Iris pigment epithelial cell (primary cell): ENCODE measurements around the gene QRICH2.
"Not testable (repeated sequence)": the region's sequence is repeated elsewhere in the genome, so short reads cannot be mapped to it uniquely, and the experiment has no call there.

Experiments
- DNase-seq: peaks from one replicate; pipeline ENCODE4 v3.0.0-alpha.2; 2011; ENCODE audit warnings: low read depth

Gene QRICH2

DNA sequence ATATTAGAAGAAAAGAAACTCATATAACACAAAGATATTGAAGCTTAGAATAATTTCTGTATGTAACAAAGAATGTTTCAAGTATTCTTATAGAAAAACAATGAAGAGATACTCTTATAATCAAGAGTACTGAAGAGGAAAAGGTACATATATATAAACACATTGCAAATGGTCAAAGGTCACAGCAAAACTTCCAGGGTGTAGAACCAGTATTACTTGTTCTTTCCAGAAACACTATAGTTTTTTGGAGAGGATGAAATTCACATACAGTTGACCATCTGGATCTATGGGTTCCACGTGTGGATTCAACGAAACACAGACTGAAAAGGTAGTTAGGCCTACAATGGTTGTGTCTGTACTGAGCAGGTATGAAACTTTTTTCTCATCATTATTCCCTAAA lies 23.0 kb upstream of the QRICH2 start:
- no peak for DNase-seq

GRCh38 chr17:76329664-76330063 lies 21.6 kb upstream of the QRICH2 start:
- no peak for DNase-seq

DNA sequence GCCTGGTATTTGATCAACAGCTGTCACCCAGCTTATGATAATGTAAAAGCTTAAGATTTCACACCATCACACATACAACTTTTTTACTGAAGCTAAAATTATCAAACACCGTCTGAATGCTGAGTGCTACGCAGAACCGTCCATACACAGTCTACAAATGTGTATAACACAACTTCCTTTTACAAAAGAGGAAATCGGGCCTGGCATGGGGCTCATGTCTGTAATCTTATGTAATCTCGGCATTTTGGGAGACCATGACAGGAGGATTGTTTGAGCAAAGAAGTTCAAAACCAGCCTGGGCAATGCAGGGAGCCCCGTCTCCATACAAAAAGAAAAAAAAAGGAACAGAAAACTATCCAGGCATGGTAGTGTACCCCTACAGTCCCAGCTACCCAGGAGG lies 19.6 kb upstream of the QRICH2 start:
- no peak for DNase-seq

DNA sequence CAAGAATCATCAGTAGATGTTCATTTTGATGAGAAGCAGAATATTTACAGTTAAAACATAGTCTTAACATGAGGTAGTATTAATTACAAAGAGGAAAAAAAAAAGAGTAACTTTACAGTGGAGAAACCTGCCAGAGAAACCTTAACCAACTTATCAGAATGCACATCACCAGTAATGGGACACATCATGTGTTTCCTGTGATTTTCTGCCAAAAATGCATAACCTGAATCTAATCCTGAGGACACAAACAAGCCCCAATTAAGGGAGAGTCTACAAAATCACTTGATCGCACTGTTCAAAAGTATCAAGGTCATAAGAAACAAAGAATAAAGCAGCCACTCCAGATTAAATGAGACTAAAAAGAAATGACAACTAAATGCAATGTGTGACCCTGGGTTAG lies 18.2 kb upstream of the QRICH2 start:
- DNase-seq, result no peak

DNA sequence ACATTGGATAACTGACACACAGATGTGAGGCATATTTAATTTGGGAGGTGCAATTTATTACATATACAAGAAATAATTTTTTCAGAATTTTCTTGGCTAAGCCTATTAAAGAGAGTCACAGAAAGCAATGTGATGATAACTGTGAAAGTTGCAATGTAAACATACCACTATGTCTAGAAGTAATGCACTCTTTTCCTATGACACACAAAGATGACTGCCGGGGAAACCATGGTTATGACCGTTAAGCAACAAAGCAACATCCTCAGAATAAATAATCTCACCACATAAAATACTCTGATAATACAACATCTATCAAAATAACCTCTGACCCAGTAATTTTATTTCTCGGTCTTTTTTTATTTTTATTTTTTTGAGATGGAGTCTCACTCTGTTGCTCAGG lies 10.5 kb upstream of the QRICH2 start:
- peak; percentile 61 for DNase-seq

- no peak for DNase-seq
Measured at GRCh38 chr17:76317535-76317934, 9.5 kb upstream of the QRICH2 start.

- DNase-seq, result peak; percentile 79
Measured at GRCh38 chr17:76314392-76315227, 6.5 kb upstream of the QRICH2 start.

- no peak for DNase-seq
Measured at GRCh38 chr17:76312735-76313134, 4.7 kb upstream of the QRICH2 start.

GRCh38 chr17:76309461-76309860 lies 1.4 kb upstream of the QRICH2 start:
- no peak for DNase-seq

DNA sequence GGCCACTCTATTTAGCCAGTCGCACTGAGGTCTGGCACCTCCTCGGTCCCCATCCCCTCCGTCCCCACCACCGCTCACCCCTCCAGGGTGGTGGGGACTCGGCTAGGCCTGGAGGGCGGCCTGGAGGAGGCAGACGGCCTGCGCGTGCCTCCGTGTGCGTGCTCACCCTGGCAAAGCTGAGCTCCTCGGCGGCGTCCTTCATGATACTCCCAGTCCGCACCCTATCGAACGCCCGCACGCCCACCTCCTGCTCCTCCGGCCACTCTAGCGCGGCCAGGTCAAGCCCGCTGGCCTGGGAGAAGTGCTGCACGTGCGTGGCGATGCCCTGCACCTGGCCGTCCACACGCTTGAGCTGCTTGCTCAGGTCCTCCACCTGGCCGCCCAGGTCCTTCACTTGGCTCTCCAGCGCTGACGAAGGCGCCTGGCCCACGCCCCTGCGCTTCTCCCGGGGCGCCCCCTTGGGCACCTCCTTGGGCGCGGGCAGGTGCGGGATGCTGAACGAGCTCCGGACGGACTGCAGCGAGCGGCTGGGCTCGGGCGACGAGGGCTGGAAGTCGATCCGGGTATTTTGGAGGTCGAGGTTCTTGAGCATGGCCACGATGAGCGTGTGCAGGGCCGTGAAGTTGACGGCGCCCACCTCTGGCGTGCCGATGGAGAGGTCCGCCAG lies 644 bp downstream of the QRICH2 start:
- DNase-seq, result no peak

DNA sequence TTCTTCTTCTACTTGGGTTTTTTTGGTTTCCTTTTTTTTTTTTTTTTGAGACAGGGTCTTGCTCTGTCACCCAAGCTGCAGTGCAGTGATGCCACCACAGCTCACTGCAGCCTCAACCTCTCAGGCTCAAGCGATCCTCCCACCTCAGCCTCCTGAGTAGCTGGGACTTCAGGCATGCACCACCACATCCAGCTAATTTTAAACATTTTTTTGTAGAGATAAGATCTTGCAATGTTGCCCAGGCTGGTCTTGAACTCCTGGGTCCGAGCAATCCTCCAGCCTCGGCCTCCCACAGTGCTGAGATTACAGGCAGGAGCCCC lies 3.0 kb downstream of the QRICH2 start:
- not testable (repeated sequence) for DNase-seq

DNA sequence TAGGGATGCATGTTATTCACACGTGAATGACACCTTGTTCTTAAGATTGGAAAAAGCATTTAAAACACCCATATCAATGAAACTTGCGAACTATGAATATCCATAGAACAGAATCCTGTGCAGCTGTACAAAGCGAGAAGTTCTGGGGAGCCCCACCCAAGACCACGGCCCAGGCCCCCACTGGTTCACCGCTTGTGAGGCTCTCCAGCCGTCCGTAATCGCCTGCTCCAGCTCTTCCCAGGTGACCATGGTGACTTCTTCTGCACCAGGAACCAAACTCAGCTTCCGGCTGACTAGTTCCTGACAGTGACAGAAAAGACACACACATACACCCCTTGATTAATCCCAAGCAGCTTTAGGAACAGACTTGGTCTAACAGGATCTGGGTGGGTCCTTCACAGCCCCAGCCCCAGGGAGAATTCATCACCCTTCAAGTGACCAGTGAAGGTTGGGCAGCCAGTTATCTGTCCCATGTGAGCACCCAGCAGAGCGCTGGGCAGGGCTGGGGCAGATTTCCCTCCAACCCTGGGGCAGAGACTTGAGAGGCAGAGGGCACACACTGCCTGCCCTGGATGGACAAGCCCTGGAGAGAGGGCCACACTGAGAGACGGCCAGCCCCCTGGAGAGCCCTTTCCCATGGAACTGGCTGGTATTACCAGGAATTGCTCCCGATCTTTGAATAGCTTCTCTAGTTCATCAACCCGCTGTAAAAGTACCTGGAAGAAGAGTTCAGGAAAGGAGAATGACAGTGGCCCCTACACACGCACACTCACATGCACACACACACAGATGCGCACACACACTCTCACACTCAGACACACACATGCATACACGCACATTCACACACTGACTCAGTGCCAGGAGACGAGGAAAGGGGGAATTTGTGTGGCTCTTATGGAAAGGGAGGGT lies 3.6 kb downstream of the QRICH2 start:
- DNase-seq, result no peak

GRCh38 chr17:76297436-76297835 lies 10.6 kb downstream of the QRICH2 start:
- no peak for DNase-seq

DNA sequence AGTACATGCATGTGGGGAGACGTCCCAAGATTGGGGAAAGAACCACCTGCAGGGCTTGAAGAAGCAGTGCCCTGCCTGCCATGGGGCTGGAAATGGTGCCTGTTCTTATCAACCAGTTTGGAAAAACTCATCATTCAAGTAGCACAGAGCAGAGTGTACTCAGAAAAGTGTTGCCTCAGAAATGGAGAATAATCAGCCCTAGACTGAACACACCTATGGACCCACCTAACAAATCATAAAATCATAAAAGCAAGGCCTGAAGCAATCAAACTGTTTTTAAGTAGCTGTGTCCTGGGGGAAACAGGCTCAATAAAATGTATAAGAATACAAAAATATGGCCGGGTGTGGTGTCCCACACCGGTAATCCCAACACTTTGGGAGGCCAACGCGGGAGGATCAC lies 11.2 kb downstream of the QRICH2 start:
- DNase-seq, result no peak

- DNase-seq, result no peak
Measured at GRCh38 chr17:76296186-76296585, 11.9 kb downstream of the QRICH2 start.

DNA sequence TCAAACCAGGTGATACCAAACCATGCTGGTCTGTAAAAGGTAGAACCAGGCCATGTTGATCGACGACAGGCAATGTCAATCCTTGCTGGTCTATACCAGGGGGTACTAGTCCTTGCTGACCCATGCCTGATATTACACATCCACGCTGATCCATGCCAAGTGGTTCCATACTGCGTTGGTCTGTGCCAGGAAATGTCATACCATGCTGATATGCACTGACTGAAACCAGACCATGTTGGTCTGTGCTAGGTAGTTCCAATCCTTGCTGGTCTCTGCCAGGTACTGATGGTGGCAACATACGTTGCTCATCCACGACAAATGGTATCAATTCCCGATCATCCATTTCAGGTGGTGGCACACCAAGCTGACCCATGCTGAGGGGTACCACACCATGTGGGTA lies 15.0 kb downstream of the QRICH2 start:
- DNase-seq, result no peak

DNA sequence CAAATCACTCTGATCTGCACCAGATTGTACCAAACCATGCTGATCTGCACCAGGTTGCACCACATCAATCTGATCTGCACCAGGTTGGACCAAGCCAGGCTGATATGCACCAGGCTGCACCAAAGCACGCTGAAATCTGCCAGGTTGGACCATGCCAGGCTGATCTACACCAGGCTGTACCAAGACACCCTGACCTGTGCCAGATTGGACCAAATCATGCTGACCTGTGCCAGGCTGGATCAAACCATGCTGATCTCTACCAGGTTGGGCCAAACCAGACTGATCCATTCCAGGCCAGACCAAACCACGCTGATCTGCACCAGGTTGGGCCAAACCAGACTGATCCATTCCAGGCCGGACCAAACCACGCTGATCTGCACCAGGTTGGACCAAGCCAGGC lies 15.5 kb downstream of the QRICH2 start:
- no peak for DNase-seq

- no peak for DNase-seq
Measured at GRCh38 chr17:76281573-76282371, 26.3 kb downstream of the QRICH2 start.

GRCh38 chr17:76280650-76281049 lies 27.4 kb downstream of the QRICH2 start:
- no peak for DNase-seq

- DNase-seq, result no peak
Measured at GRCh38 chr17:76279742-76280287, 28.3 kb downstream of the QRICH2 start.

GRCh38 chr17:76278952-76279741 lies 28.9 kb downstream of the QRICH2 start:
- DNase-seq, result peak; percentile 57
